ENCODE measurements around the gene MAD2L1BP. TPM values are rescaled to one million over a fixed set of nuclear protein-coding genes. Genes with fewer than 3 reads are reported as not detected.
A peak's percentile ranks its signal among the peaks of the same experiment; 100 is the strongest.

Gene MAD2L1BP
- total RNA-seq, 2 experiments from 2014 or later = 29.1 to 31.6 TPM

DNA sequence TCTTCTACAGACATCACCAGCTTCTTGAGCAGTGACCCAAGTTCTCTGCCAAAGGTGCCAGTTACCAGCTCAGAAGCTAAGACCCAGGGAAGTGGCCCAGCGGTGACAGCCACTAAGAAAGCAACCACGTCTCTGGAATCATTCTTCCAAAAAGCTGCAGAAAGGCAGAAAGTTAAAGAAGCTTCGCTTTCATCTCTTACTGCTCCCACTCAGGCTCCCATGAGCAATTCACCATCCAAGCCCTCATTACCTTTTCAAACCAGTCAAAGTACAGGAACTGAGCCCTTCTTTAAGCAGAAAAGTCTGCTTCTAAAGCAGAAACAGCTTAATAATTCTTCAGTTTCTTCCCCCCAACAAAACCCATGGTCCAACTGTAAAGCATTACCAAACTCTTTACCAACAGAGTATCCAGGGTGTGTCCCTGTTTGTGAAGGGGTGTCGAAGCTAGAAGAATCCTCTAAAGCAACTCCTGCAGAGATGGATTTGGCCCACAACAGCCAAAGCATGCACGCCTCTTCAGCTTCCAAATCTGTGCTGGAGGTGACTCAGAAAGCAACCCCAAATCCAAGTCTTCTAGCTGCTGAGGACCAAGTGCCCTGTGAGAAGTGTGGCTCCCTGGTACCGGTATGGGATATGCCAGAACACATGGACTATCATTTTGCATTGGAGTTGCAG is 21.8 kb upstream of the MAD2L1BP start:
- no peak overlapping the region for H3K4me3 Mint-ChIP-seq
- ChIA-PET POLR2A (interaction anchor here (1.2 kb wide), 1 partner anchor 28 kb away, joined by 3 read pairs; no protein-coding TSS in a partner anchor), CTCF (interaction anchor here (1.5 kb wide), 1 partner anchor 9 kb away, joined by 4 read pairs; no protein-coding TSS in a partner anchor)
- no peaks in the 10 kb centered on the region for H3K4me1 Mint-ChIP-seq (ENCODE audit: low read depth)
- DNase-seq = no peak
- intact Hi-C loops (cut with micrococcal nuclease) = no loop called here
- no peaks in the 10 kb centered on the region for H3K9me3 Mint-ChIP-seq
- H3K27ac Mint-ChIP-seq = no peak overlapping the region
- peaks cover 26% of the 10 kb centered on the region for H3K36me3 Mint-ChIP-seq
- H3K27me3 Mint-ChIP-seq = no peaks in the 10 kb centered on the region

DNA sequence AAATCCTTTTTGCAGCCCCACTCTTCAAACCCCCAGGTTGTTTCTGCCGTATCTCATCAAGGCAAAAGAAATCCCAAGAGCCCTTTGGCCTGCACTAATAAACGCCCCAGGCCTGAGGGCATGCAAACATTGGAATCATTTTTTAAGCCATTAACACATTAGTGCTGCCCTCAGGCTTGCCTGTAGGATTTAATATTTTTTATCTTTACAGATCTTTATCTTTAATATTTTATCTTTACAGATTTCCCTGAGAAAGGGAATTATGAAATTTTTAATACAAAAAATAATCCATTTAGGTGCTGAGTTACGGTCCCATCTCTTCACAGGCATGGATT is 21.3 kb upstream of the MAD2L1BP start:
- H3K4me1 Mint-ChIP-seq (ENCODE audit: low read depth) = no peaks in the 10 kb centered on the region
- H3K27ac Mint-ChIP-seq = no peak overlapping the region
- no peak for DNase-seq
- H3K4me3 Mint-ChIP-seq = no peak overlapping the region
- no peaks in the 10 kb centered on the region for H3K27me3 Mint-ChIP-seq
- POLR2A ChIA-PET = interaction anchor here (0.7 kb wide), 1 partner anchor 43 kb away, joined by 3 read pairs; no protein-coding TSS in a partner anchor
- intact Hi-C loops (cut with micrococcal nuclease) = no loop called here
- CTCF ChIA-PET = interaction anchor here (1.5 kb wide), 1 partner anchor 9 kb away, joined by 4 read pairs; no protein-coding TSS in a partner anchor
- peaks cover 23% of the 10 kb centered on the region for H3K36me3 Mint-ChIP-seq
- H3K9me3 Mint-ChIP-seq = no peaks in the 10 kb centered on the region

DNA sequence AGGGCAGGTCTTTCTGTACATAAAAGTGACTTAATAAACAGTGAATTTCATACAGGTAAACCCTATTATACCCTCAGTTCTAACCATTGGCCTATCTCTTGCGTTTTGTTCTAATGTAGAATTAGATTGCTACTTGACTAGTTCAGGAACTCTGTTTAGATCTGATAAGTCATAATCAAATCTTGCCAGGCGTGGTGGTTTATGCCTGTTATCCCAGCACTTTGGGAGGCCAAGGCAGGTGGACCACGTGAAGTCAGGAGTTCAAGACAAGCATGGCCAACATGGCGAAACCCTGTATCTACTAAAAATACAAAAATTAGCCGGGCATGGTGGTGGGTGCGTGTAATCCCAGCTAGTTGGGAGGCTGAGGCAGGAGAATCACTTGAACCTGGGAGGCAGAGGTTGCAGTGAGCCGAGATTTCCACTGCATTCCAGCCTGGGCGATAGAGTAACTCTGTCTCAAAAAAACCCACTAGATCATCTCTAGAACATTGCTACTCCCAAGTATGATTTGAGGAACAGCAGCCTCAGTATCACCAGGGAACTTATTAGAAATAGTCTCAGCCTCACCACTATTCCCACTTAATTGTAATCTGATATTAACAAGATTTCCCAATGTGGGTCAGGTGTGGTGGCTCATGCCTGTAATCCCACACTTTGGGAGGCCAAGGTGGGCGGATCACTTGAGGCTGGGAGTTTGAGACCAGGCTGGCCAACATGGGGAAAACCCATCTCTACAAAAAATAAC is 18.7 kb upstream of the MAD2L1BP start:
- peaks cover 27% of the 10 kb centered on the region for H3K36me3 Mint-ChIP-seq
- no peaks in the 10 kb centered on the region for H3K27me3 Mint-ChIP-seq
- H3K4me1 Mint-ChIP-seq (ENCODE audit: low read depth) = no peaks in the 10 kb centered on the region
- DNase-seq = no peak
- intact Hi-C loops (cut with micrococcal nuclease) = no loop called here
- ChIA-PET CTCF (interaction anchor here (3.8 kb wide), 1 partner anchor 8 kb away, joined by 23 read pairs; no protein-coding TSS in a partner anchor), POLR2A (interaction anchor here (1.2 to 1.6 kb wide), 2 partner anchors 12 to 13 kb away, joined by 3 to 4 read pairs; partner anchors contain the start of gene GTPBP2)
- no peak overlapping the region for H3K27ac Mint-ChIP-seq
- H3K4me3 Mint-ChIP-seq = no peak overlapping the region
- no peaks in the 10 kb centered on the region for H3K9me3 Mint-ChIP-seq

DNA sequence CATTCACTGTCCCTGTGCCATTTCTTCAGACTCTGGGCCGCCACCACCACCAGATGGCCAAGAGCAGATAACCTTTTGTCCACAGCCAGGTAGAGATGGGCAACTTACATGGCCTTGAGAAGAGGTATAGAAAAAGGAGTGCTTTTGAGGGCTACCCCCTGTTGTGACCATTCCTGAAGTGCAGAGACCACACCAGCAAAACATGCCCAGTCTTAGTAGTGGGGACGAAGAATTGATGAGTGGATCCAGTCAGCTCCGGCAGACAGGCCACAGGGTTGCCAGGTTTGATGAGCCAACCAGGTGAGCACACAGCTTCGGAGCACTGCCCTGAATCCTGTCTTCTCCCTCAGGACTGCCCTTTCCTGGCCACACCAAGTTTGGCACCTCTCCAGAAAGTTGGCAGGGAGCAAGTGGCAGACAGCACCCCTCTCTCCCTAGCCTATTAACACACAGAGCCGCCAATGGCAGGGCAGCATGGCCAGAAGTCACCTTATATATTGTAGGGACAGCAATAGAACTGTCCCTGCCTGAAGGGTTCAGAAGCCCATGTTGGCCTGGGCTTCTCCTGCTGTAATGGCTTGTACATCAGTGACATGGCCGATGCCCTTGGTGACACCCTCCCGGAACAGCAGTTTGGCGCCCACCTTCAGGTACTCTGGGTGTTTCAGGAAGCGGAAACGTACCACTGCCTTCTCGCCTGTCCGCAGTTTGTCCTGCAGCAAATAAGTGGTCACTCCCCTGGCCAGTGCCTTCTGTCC is 14.4 kb upstream of the MAD2L1BP start:
- H3K4me1 Mint-ChIP-seq (ENCODE audit: low read depth) = peaks cover under 1% of the 10 kb centered on the region
- no peaks in the 10 kb centered on the region for H3K27me3 Mint-ChIP-seq
- no peaks in the 10 kb centered on the region for H3K9me3 Mint-ChIP-seq
- H3K36me3 Mint-ChIP-seq = peaks cover 40% of the 10 kb centered on the region
- intact Hi-C loops (cut with micrococcal nuclease) = no loop called here
- no peak overlapping the region for H3K27ac Mint-ChIP-seq
- ChIA-PET POLR2A (no interaction called here), CTCF (interaction anchor here (3.8 kb wide), 1 partner anchor 13 kb away, joined by 23 read pairs; no protein-coding TSS in a partner anchor)
- no peak for DNase-seq
- H3K4me3 Mint-ChIP-seq = no peak overlapping the region

DNA sequence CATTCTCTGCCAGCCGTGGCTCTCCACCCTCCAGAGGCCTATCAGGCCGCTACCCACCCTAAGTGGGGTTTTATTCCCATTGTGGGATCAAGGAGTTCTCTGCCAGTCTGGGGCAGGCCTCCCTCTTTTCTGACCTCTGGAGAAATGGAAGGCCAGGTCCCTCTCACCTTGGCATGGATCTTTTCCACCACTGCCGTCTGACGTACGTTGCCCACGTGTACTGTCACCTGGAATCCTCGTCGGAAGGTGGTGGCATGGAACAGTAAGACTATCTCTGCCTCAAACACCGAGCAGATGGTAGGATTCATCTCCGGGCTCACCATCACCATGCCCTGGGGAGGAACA is 13.8 kb upstream of the MAD2L1BP start:
- H3K4me3 Mint-ChIP-seq = no peak overlapping the region
- peaks cover 5% of the 10 kb centered on the region for H3K4me1 Mint-ChIP-seq (ENCODE audit: low read depth)
- no peaks in the 10 kb centered on the region for H3K27me3 Mint-ChIP-seq
- H3K27ac Mint-ChIP-seq = no peak overlapping the region
- intact Hi-C loops (cut with micrococcal nuclease) = no loop called here
- peaks cover 44% of the 10 kb centered on the region for H3K36me3 Mint-ChIP-seq
- ChIA-PET CTCF (no interaction called here), POLR2A (no interaction called here)
- no peak for DNase-seq
- no peaks in the 10 kb centered on the region for H3K9me3 Mint-ChIP-seq

DNA sequence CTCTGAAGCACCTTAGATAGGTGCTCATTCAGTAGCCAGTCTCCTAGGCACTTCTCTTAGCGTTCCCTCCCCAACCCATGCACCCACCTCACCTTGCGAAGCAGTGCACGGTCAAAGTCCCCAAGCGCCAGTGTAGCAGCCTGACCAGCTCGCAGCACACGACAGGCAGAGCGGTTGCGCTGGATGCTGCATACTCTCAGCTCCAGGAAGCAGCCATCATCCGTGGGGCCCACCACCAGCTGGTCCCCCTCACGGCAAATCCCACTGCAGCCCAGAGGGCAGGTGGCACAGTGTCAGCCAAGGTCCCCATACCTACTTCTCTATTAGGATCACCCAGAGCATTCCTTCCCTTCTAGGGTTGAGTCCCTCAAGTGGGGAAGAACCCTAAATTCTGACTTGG is 13.1 kb upstream of the MAD2L1BP start:
- ChIA-PET POLR2A (no interaction called here), CTCF (no interaction called here)
- peaks cover 50% of the 10 kb centered on the region for H3K36me3 Mint-ChIP-seq
- H3K9me3 Mint-ChIP-seq = no peaks in the 10 kb centered on the region
- H3K4me1 Mint-ChIP-seq (ENCODE audit: low read depth) = peaks cover 12% of the 10 kb centered on the region
- no peak for DNase-seq
- H3K27me3 Mint-ChIP-seq = no peaks in the 10 kb centered on the region
- no peak overlapping the region for H3K27ac Mint-ChIP-seq
- no peak overlapping the region for H3K4me3 Mint-ChIP-seq
- intact Hi-C loops (cut with micrococcal nuclease) = no loop called here

DNA sequence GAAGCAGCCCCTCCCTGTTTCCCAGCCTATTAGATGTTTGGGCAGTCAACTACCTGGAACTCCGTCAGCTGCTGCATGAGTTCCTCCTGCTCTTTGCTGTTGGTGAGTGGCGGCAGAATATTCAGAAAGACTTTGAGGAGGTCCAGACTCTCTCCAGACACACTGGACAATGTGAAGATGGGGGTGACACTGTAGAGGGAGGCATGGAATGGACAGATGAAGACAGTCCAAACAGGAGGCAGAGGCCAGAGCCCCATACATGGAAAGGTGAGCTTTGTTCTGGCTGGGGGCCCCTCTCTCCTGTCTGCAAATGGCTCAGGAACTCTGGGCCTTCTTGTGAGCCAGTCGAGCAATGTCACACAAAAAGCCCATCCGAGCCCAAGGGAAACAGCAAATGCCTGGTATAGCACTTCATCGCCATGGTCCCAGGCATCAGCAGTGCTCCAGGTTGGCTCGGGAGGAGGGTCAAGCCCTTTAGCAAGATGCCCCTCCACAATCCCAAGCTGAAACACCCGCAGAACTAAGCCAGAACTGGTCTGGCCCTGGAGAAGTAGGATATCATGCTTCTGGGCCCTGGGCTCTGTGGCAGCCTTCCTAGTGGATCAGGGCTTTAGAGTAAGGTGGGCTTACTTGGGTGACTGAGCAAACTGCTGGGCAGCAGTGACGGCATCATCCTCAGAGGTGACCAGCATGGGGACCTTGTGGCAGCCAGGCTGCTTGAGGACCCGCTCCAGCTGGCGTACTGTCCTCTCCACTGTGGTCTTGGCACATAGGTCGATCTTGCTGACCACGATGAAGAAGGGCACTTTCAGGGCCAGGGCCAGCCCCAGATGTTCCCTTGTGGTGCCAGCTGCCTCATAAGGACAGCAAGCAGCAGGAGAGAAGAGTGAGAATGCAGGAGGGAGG is 11.5 kb upstream of the MAD2L1BP start:
- Mint-ChIP-seq H3K27ac (no peak overlapping the region), H3K4me1 (ENCODE audit: low read depth) (peaks cover 23% of the 10 kb centered on the region), H3K36me3 (peaks cover 54% of the 10 kb centered on the region), H3K27me3 (no peaks in the 10 kb centered on the region), H3K4me3 (no peak overlapping the region), H3K9me3 (no peaks in the 10 kb centered on the region)
- intact Hi-C loops (cut with micrococcal nuclease) = no loop called here
- ChIA-PET POLR2A (no interaction called here), CTCF (no interaction called here)
- no peak for DNase-seq

DNA sequence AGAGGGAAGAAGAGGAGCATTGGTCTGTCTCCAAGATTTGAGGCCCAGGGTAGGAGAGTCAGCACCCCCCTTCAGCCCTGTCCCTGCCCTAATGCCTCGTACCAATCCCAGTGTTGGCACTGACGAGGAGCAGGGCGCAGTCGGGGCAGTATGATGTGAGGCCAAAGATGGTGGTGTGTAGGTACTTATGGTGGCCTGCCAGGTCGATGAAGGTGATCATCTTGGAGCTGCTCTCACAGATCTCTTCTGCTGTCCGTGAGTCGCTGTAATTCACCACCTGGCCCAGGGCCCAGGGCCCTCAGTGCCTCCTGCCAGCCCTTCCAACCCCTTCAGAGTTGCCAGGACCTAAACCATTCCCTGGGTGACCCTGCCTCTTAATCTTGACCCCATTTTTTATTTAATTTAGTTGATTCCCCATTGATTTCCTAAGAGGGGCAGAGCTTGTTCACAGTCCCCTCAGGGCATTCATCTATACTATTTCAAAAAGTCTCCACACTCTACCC is 10.8 kb upstream of the MAD2L1BP start:
- H3K4me1 Mint-ChIP-seq (ENCODE audit: low read depth) = peaks cover 23% of the 10 kb centered on the region
- intact Hi-C loops (cut with micrococcal nuclease) = no loop called here
- CTCF ChIA-PET = interaction anchor here (1.4 kb wide), 1 partner anchor 42 kb away, joined by 3 read pairs; no protein-coding TSS in a partner anchor
- H3K36me3 Mint-ChIP-seq = peaks cover 54% of the 10 kb centered on the region
- H3K27ac Mint-ChIP-seq = no peak overlapping the region
- H3K9me3 Mint-ChIP-seq = no peaks in the 10 kb centered on the region
- no peaks in the 10 kb centered on the region for H3K27me3 Mint-ChIP-seq
- H3K4me3 Mint-ChIP-seq = no peak overlapping the region
- POLR2A ChIA-PET = no interaction called here
- no peak for DNase-seq

DNA sequence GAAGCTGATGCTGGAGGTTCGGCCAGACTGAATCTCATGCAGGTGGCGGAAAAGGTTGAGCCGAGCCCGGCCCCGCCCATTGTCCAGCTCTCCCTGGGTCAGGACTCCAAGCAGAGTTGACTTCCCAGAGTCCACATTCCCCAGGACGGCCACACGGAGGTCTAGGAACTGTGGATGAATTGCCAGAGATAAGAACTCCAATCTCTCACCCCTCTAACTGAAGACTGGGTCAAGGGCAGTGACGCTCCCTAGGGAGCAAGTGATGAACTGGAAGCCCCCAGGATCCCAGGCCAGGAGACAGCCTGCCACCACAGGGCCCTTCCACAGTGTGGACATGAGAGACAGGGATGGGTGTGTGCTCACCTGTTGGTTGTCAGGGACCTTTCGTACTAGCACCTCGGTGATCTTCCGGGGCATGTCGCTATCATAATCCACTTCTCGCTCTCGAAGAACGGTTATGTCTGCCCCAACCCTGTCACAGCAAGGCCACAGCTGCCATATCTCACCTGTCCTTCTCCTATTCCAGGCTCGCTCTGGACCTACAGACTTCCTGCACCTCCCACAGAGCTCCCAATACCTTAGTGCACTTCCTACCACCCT is 10.1 kb upstream of the MAD2L1BP start:
- intact Hi-C loops (cut with micrococcal nuclease) = no loop called here
- Mint-ChIP-seq H3K9me3 (no peaks in the 10 kb centered on the region), H3K4me3 (no peak overlapping the region), H3K27ac (peak overlapping the region; percentile 80), H3K27me3 (no peaks in the 10 kb centered on the region), H3K36me3 (peaks cover 53% of the 10 kb centered on the region), H3K4me1 (ENCODE audit: low read depth) (peaks cover 27% of the 10 kb centered on the region)
- DNase-seq = no peak
- ChIA-PET POLR2A (no interaction called here), CTCF (interaction anchor here (1.4 kb wide), 1 partner anchor 42 kb away, joined by 3 read pairs; no protein-coding TSS in a partner anchor)

DNA sequence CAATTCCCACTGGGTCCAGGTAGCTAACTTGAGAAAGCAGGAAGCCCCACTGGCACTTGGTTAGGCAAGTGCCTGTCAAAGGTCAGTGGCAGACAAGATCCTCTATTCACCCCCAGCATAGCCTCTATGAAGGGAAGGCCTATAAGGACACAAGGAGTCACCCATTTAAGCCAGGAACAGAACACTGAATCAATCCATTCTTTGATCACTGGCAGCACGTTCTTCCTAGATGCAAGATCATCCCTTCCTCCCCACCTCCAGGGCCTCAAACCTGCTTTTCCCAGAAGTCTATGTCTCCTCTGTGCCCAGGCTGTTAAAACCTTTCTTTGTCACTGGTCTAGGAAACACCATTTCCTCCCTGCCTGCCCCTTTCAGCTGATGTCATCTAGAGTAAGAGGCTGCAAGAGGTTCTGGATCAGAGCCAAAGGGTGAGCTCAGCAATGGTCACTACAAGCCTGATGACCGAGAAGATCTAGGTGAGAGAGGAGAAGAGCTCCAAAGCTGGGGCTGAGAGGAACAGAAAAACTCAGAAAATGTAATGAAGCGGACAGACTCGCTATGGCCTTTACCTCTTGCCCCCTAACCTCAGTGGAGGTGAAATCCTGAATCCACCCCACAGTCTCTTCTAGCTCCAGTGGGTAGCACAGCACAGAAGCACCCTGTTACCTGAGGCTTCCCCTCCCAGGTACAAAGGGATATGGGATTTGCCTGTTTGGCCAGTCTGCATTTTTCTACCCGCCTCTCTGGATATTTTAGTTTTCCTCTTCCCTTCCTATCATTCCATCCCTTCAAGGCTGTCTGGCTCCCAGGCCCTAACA is 8.4 kb upstream of the MAD2L1BP start:
- Mint-ChIP-seq H3K4me3 (peak overlapping the region; percentile 48), H3K27ac (peak overlapping the region; percentile 80), H3K27me3 (no peaks in the 10 kb centered on the region), H3K36me3 (peaks cover 44% of the 10 kb centered on the region), H3K4me1 (ENCODE audit: low read depth) (peaks cover 29% of the 10 kb centered on the region), H3K9me3 (no peaks in the 10 kb centered on the region)
- intact Hi-C loops (cut with micrococcal nuclease) = no loop called here
- POLR2A ChIA-PET = no interaction called here
- CTCF ChIA-PET = interaction anchor here (1.3 kb wide), 1 partner anchor 18 kb away, joined by 3 read pairs; no protein-coding TSS in a partner anchor
- peak; percentile 59 for DNase-seq

Measured in activated CD4-positive, alpha-beta memory T cell treated with anti-CD3 and anti-CD28 coated beads for 36 hours (primary cell).